ENCODE data around the gene NEU4.

- no peak for TF ChIP-seq EZH2 (IDR thresholded peaks at IDR 0.05)
- TF ChIP-seq POLR2AphosphoS5 (IDR thresholded peaks at IDR 0.05; ENCODE audit: borderline replicate concordance, low read depth, low read length): no peak
These were observed 40.9 kb downstream of the NEU4 start for GRCh38 chr2:241849616-241850543.

Data from SK-N-MC (cell line).